ENCODE measurements around the gene MACROD1.

Gene MACROD1

DNA sequence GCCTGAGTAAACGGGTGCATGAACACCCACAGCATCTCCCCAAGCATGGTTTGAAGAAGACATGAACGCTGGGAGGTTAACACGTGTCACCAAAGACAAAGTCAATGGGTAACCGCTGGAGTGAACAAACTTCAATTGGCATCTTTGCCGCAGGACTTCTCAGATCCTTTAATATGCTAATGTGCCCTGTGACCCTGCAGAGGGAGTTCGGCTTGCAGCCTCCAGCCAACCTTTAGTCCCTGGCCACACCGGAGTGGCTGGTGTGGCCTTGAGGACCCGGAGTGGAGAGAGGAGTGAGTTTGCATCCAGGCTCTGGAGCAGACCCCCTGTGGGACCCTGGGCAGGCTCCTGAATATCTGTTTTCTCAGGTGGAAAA, 73.2 kb downstream of the MACROD1 start:
- no peak for DNase-seq (ENCODE audit: low spot score)

DNA sequence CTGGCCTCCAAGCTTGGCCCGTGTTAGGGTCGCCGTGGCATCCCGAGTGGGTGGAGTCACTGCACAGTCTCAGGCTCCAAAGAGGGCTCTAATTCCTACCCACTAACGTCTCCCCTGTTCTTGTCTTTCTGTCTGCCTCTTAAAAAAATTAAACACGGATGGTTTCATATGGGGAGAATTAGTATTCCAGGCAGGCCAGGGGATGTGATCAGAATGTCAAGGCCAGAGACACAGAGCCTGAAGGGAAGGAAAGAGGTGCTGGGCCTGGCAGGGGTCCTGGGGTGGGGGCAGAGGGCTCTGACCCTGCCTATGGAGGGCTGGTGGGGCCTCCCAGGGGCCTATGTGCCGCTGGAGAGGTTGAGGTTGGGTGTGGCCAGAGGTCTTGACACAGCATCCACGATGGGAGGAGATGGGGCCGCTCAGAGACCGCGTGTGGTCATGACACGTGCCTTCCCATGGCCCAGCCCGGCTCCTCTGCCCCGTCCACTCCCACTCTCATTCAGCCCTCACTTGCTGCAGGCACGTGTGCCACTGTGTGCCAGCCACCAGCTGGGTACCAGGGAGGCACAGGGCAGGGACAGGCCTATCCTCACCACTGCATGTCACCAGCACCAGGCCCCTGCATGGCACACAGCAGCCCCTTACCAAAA, 73.7 kb downstream of the MACROD1 start:
- no peak for DNase-seq (ENCODE audit: low spot score)

DNA sequence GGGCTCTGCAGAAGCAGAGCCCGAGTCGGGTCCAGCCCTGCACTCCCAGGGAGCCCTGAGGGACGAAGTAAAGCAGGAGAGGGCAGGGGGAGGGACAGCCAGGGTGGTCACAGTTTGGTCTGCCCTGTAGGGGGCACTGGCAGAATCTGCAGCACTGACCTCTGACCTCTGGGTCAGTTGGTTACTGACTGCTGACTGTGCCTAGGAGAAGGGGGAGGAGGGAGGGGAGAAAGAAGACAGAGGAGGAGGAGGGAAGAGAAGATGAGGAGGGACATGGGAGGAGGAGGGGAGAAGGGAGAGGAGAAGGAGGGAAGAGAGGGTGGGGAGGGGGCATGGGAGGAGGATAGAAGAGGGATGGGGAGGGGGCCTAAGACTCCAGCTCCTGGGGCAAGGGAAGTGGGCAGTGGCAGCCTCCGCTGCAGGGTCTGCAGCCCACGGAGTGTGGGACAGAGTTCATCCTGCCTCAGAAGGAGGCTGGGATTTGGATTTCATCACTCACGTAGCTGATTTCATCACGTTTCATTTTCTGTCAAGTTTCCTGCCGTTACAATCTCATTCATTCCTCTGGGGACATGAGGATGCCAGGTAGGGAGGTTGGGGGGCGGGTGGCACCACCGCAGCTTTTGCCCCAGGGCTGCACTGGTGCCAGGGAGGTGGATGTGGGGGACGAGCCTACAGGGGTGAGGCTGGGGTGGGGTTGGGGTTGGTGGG, 75.0 kb downstream of the MACROD1 start:
- no peak for DNase-seq (ENCODE audit: low spot score)

DNA sequence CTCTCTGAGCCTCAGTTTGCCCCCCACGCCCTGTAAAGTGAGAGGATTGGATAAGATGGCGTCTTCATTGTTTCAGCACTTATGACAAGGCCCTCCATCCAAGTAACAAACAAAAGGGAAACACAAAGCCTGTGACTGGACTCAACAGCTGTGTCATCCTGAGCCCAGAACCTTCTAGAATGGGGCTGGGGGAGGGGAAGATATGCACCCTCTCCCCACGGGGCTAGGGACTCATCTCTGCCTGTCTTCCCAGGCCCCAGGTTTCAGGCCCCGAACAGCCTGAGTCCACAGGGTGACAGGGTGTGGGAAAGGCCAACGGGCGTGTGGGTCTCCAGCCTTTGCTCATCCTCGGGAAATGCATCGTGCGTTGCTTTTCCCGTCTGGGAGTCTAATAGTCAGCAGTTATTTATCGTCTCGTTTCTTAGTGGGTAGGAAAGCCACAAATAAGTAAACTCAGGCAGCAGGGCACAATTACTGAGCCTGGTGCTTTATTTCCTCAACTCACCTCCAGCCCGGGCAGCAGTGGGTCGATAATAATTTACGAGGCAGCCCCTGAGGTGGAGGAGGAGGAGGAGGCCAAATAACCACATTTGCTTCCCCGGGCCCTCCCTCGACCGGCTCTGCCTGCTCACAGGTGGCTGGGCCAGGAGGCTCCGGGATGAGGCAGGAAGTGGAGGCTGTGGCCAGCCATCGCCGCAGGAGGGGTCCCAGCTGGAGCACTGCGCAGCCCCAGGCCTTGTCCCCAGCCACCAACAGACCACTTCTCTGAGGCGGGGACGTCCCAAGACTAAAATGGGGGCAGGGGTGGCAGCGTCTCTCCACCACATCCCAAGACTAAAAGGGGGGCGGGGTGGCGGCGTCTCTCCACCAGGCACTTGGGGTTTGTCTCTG, 75.8 kb downstream of the MACROD1 start:
- no peak for DNase-seq (ENCODE audit: low spot score)

DNA sequence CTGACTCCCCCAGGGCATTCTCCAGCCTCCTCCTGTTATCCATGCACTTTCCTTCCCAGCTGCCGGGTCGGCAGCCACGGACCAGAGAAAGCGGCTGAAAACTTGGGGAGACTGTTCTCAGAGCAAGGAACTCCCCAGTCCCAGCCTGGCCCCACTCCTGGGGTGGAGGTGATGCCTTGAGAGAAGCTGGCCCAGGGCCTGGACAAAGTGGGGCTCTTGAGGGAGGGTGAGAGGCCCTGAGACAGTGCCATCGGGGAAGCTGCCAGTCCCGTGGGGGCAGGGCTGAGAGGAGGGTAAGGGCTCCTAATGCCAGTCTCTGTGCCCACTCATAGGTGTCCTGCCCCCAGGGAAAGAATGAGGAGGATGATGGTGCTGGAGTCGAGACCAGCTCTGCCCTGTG, 76.4 kb downstream of the MACROD1 start:
- no peak for DNase-seq (ENCODE audit: low spot score)

DNA sequence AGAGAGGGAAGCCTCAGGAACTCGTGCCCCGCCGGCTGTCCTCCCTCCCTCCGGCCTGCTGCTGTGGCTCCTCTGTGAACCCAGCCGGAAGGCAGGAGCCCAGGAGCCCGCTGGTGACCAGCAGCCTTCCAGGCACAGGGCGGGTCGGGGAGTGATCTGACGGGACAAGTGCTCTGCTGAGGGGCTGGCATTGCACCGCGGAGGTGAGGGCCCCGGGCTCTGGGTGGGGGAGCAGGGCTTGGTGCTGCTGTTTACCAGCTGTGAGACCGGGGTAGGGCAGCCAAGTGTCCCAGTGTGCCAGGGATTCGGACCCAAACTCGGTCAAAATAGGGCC, 76.9 kb downstream of the MACROD1 start:
- no peak for DNase-seq (ENCODE audit: low spot score)

DNA sequence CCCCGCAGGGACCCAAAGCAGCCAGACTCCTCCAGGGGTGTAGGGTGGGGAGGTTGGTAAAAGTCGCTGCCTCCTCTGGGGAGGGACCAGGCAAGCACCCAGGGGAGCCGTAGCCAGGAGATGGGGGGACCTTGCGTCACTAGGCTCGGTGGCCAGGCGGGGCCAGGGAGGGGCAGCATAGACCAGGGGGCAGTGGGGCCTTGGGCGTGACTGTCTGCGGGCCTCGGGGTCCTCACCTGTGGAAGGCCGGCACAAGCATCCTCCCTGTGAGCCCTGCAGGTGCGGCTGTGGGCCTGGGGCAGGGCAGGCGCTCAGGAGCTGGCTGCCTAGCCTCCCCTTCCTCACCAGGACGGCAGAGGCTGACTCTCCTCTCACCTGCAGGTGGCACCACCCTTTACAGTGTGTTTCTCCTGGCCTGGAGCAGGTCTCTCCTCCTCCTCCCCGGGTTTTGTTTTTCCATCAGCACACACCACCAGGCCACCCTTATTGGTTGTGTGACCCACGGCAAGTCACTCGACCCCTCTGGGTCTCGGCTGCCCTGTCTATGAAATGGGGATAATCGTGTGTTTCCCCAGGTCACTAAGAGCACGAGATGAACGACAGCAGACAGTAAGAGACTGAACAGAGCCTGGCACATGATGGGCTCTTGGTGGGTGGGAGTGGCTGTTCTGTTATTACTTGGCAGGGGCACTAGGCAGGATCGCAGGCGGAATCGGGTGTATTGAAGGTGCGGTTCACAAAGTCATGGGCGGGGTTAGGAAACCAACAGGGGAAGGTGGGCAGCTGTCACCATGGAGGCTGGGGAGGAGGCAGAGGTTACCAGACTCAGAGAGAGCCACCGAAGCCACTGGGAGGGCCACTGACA, 77.5 kb downstream of the MACROD1 start:
- DNase-seq (ENCODE audit: low spot score): no peak

DNA sequence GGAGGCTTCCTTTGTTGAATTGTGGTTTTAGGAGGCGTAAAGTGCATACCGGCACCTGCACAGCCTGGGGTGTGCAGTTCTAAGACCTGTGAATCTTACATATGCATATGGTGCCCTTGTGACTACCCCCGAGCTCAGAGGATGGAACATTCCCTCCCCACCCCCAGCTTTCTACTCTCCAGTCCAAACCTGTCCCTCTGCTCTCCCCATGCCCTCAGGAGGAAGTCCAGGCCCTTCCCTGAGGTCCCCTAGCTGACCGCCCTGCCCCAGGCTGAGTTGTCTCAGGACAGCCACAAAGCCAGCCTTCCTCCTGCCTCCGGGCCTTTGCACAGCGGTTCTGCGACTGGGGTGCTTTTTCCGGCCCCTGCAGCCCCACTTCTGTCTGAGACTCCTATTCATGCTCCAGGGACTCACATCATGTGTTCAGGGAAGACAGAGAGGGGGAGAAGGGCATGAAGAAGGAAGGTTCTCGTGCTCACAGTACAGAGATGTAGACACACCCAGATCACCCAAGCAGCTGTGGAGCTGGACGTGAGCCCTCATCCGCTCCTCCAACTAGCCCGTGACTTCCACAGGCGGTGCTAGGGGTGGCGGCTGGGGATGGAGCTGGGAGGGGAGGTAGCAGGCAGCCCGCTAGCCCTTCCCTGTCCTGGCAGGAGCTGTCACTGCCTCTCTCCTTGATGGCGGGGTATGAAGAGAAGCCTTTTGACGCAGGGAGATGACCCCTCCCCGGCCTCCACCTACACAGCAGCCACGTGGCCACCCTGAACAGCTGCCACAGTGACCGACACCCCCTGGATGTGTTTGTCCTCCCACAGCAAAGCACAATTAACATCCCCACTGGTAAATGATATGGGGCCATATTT, 79.4 kb downstream of the MACROD1 start:
- DNase-seq (ENCODE audit: low spot score): no peak

DNA sequence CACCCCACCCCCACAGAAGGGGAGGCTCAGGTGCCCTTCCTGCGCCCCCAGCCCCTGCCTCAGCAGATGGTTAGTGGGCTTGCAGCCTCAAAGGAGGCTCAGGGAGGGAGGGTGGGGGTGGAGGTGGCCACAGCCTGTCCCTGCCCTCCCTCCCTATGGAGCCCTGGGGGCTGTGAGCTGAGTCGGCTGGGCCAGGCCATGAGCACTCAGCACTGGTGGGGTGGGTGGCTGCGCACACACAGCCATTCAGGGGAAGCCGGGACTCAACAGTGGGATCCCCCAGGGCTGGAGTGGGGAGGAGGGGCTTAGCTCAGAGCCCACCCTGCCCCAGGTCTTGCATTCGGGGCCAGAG, 80.0 kb downstream of the MACROD1 start:
- DNase-seq (ENCODE audit: low spot score): no peak

DNA sequence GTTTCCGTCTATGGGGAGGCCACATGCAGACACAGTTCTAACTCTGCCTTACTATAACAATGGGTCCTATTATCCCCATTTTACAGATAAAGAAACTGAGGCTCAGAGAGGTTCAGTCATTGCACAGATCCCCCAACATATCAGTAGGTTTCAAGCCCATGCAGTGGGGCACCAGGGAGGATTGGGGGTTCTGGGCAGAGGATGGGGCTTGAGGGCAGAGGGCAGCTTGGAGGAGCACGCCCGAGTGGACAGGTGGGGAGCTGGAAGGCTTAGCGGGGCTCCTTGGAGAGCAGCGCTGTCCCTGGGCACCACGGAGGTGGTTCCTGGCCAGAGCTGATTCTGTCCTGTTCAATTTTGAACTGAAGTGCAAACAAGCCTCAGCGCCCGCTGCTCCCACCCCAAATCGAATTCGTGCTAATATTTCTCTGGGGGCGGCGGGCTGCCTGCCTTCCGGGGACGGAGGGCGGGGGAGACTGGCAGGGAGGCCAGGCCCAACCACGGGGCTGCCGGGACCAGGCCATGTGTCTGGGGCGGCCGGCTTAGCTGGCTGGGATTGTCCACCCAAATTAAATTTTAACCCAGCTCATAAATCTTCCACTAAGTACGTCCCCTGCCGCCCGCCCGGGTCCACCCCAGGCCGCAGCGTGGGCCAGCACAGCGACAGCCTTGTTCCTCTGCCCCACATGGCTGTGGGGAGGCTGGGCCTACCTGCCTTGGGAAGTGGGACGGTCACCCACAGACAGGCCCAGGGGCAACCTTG, 80.8 kb downstream of the MACROD1 start:
- no peak for DNase-seq (ENCODE audit: low spot score)

DNA sequence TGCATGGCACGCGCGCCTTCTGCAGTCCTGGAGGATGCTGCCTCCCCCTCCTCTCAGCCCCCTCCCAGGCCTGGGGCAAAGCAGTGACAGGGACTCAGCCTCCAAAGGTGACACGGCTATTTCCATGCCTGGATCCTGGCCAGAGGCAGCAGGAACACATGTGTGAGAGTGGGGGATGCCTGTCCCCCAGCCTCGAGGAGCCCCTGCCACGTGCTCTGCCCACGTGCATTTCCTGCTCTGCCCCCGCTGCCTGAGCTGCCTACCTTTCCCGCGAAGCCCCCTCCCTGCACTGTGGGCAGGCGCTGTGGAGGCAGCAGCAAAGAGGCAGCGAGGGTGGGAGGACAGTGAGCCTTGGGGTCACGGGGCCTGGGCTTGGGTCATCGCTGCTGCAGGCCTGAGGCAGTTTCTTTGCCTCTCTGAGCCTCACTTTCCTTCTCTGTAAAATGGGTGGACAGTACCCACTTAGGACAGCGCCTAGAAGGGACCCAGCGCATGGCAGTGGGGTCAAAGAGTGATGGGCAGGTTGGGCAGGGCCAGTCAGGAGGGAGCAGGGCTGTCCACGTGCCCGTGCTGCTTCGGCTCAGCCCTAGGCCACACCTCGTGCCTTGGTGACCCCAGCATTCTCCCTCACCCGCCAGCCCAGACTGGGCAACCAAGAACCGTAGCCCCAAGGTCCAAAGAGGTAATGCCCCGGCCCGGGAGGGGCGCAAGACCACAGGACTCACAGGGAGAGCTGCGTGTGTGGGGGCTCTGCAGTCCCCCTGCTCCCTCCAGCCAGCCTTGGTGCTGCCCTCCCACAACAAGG, 81.6 kb downstream of the MACROD1 start:
- DNase-seq (ENCODE audit: low spot score): no peak

DNA sequence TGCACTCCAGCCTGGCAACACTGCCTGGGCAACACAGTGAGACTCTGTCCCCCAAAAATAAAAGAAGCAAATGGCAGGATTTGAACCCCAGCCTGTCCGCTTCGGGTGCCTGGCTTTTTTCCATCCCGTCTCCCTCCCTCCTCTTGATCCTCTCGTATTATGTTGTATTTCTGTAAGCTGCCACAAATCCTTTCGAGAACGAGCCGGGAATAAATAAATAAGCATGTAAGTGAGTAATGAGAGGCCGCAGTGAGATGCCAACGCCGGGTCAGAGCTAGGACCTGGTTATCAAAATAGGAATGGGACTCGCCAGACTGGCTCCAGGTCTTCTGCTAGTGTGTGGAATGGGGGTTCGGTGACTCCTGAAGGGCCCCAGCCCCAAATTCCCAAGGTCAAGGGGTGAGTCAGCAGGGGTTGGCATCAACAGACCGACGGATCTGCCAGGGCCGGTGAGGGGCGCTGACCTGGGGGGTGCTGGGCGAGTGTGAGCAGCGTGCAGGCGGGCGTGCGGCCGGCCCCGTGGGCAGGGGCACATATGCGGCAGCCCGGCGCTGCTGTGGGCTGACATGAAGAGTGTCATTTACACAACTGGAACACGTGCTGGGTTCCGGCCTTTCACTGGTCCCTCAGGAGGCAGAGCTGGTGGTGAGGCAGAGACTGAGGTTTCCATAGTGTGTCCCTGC, 82.4 kb downstream of the MACROD1 start:
- DNase-seq (ENCODE audit: low spot score): no peak

DNA sequence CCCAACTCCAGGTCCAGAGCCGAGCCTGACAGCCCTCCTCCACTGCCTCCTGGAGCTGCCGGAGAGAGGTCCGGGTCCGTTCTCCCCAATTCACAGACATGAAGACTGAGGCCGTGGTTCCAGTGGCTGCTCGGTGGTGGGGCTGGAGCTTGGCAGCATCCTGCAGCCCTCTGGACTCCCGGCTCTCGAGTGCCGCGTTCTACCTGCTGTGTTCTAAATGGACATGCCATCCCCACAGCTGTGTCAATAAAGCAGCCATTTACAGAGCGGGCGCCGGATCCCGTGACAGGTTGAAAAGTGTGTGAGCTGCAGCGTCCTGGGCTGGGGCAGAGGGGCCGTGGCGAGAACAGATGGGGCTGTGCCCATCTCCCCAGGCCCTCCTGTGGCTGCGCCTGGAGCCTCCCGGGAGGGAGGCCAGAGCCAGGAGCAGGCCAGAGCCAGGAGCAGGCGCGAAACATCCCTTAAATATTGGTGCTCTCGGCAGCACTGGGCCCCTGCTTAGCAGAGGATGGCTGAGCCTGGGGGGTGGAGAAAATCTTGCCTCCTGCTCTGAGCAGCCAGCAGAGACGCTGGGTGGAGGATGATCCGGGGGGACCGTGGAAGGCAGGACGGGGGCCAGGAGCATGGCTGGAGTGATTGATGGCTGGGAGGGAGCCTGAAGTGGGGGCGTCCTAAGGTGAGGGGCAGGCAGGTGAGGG, 84.0 kb downstream of the MACROD1 start:
- no peak for DNase-seq (ENCODE audit: low spot score)

DNA sequence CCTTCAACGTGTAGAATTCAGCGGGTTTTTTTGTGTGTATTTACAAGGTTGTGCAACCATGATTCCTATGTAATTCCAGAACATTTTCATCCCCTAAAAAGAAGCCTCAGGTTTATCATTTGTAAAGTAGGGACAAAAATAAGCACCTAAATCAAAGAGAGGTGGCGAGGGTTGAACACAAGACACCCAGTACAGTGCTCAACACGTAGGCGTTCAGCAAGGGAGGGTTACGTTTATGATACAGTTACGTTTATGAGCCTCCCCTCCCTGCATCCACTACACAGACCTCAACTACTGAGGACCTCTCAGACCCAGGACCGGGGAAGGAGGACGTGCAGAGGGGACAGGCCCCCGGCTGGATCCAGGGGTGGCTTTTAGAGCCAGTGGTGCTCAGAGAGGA, 85.5 kb downstream of the MACROD1 start:
- DNase-seq (ENCODE audit: low spot score): no peak

DNA sequence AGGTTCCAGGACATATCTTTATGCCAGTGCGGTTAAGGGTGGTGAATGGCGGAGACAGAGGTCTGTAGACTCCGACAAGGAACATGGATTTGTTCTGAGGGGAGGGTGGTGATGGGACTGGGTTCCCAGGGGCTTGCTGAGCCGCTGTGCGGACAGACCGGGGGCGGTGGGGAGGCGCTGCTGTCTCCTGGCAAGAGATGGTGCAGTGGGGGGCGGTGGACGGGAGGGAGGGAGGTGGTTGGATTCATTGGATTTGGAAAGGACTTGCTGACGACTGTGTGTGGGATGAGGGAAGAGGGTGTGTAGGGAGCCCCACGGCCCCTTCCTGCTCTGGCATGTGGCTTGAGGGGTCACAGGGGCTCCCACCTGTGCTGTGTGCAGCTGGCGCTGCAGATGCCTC, 87.0 kb downstream of the MACROD1 start:
- no peak for DNase-seq (ENCODE audit: low spot score)

DNA sequence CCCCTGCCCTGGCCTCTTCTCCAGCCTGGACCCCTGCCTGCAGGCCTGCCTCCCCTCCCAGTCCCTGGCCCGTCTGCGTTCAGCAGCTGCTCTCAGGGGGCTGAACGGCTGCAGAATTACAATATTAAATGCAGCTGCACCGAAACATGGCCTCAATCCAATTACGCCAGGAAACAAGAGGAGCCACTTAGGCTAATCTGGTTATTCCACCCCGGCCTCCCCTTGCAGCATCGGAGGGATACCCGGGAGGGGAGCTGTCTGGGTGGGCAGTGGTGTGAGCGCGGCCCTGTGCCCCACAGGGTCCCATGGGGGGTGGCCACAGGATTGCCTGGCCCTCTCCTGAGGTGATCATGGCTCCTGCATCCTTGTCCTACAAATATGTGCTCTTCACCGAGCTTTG, 87.6 kb downstream of the MACROD1 start:
- DNase-seq (ENCODE audit: low spot score): no peak

DNA sequence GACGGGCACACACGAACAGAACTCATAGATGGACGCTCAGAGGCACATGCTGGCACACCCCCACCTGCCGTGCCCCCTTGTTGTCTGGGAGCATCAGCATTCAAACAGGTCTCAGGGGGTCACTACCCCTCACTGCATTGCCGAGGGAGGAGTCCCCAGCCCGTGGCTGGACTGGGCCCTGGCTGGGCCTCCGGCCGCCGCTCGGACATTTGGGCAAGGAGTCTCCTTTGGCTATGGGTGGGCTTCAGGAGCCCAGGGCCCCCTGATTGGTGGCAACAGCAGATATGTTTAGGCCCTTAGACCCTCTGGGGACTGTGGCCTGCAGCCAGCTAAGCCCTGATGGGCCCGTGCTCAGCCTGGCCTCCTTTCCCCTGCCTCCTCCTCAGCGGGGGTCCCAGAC, 88.3 kb downstream of the MACROD1 start:
- no peak for DNase-seq (ENCODE audit: low spot score)

DNA sequence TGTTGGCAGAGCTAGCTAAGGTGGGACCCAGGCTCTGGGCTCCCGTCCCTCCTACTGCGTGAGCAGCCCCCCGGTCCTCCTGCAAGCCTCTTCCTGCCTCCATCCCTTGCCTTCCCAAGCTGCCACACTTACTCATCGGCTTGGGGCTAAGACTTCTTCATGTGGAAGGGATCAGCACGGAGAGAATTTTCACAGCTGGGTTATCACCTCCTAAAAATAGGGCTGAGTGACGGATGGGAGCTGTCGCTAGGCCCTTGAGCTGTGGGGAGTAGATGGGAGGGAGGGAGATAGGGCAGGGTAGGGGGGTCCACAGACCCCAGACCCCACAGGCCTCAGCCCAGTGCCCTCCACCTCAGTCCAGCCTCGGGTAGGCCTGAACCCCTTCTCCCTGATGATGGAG, 89.2 kb downstream of the MACROD1 start:
- DNase-seq (ENCODE audit: low spot score): no peak

DNA sequence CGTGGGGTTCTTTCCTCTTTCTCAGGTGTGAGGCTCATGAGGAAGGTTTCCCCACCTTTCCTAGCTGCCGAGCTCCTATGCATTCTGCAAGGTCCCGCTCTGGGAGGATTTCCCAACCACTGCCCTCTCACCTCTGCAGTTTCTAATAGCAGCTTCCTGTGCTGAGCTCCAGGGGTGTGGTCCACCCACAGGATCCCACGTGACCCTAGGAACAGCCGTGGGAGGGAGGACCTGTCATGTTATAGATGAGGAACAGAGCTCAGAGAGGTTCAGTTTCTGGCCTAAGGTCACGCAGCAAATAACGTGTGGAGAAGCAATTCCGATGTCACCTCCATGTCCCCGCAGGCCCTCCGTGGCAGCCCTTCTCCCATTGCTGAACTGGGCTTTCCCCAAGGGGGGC, 91.7 kb downstream of the MACROD1 start:
- DNase-seq (ENCODE audit: low spot score): no peak
